Right atrium auricular region (tissue), 2 donors: ENCODE results near the gene RHOT1. TPM values are rescaled to one million over a fixed set of nuclear protein-coding genes. Genes with fewer than 3 reads are reported as not detected.
A peak's percentile ranks its signal among the peaks of the same experiment; 100 is the strongest.
"Not testable (repeated sequence)": the region's sequence is repeated elsewhere in the genome, so short reads cannot be mapped to it uniquely, and the experiment has no call there.

Experiments used
- DNase-seq: peaks from one replicate; pipeline ENCODE4 v3.0.0-alpha.2; 2019; ENCODE audit warnings: low spot score
- H3K27ac ChIP-seq, 2 donors: fragments of 200-600 bp; sonication (generic); 1 replicate in 1 of 2; 2 replicates in 1 of 2; pipeline ENCODE4 v1.5.1; 2016 to 2019
- H3K27me3 ChIP-seq, 2 donors: fragments of 200-600 bp; sonication (generic); one replicate each; pipeline versions ENCODE4 v1.5.1 to v1.6.0; 2017 to 2019
- H3K36me3 ChIP-seq: fragments of 200-600 bp; sonication (generic); one replicate; pipeline ENCODE4 v1.5.1; 2016
- H3K4me1 ChIP-seq, 2 donors: fragments of 200-600 bp; sonication (generic); one replicate each; pipeline versions ENCODE4 v1.5.1 to v1.6.0; 2017 to 2019
- H3K4me3 ChIP-seq, 2 donors: fragments of 200-600 bp; sonication (generic); 1 replicate in 1 of 2; 2 replicates in 1 of 2; pipeline ENCODE4 v1.5.1; 2017 to 2019; ENCODE audit warnings: mild to moderate bottlenecking in 1 of 2, moderate library complexity in 1 of 2
- H3K9me3 ChIP-seq, 2 donors: fragments of 200-600 bp; sonication (generic); one replicate each; pipeline ENCODE4 v1.5.1; 2019
- total RNA-seq, 2 donors: library from RNA; depleted of rRNA; stranded (reverse); fragments of >200 nt; gene quantifications; one replicate each; pipeline ENCODE4 v1.1.0, GENCODE V29; 2016
- TF ChIP-seq, protein P1 (sequence below), 2 donors: fragments of 200-600 bp; sonication (generic); IDR thresholded peaks; one replicate each; pipeline ENCODE4 v1.5.1; 2019; ENCODE audit warnings: antibody characterized with exemption in 2 of 2

The RHOT1 gene
- total RNA-seq, 2 donors from 2014 or later: 39.6 to 51.0 TPM

DNA sequence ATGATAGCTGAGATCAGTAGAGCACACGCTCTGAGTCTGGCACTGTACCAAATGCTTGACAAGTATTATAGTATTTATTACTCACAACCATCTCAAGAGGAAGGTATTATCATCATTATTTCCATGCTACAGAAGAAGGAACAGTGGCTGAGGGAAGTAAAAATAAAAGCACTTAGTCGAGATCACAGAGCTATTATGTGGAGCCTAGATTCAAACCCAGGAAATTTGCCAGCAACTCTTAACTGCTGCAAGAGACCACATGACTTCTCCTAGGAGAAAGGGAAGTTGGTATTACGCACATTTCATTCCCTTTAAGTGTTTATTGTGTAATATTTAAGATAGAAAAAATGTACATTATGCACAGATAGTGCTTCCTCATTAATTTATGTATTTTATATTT lies 1.0 kb upstream of the RHOT1 start:
- no peaks in the 10 kb centered on the region for H3K36me3 ChIP-seq
- peak overlapping the region; percentile 89 to 96 for H3K4me3 ChIP-seq
- H3K4me1 ChIP-seq: peaks cover 0 to 34% of the 10 kb centered on the region in 2 donors
- H3K9me3 ChIP-seq: no peaks in the 10 kb centered on the region
- no peaks in the 10 kb centered on the region for H3K27me3 ChIP-seq
- TF ChIP-seq, protein P1, sequence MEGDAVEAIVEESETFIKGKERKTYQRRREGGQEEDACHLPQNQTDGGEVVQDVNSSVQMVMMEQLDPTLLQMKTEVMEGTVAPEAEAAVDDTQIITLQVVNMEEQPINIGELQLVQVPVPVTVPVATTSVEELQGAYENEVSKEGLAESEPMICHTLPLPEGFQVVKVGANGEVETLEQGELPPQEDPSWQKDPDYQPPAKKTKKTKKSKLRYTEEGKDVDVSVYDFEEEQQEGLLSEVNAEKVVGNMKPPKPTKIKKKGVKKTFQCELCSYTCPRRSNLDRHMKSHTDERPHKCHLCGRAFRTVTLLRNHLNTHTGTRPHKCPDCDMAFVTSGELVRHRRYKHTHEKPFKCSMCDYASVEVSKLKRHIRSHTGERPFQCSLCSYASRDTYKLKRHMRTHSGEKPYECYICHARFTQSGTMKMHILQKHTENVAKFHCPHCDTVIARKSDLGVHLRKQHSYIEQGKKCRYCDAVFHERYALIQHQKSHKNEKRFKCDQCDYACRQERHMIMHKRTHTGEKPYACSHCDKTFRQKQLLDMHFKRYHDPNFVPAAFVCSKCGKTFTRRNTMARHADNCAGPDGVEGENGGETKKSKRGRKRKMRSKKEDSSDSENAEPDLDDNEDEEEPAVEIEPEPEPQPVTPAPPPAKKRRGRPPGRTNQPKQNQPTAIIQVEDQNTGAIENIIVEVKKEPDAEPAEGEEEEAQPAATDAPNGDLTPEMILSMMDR (IDR thresholded peaks at IDR 0.05): no peak
- H3K27ac ChIP-seq: peak overlapping the region; percentile 93 to 95
- DNase-seq: no peak

DNA sequence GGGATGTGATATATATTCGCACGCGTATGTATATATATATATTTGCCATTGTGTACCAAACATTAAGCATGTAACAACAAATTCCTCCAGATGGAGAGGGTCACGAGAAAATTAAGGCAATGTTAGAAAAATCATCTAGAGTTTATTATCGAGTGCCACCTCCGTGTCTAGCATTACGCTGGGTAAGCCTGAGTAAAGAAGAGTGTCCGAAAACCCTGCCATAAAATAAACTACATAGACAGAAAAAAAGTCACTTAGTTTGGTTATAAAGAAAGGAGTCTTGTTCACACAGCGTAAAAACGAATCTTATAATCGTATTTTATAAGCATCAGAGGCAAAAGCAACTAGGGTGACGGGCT lies 644 bp upstream of the RHOT1 start:
- Histone ChIP-seq H3K36me3 (no peaks in the 10 kb centered on the region), H3K9me3 (no peaks in the 10 kb centered on the region), H3K27ac (peak overlapping the region; percentile 93 to 95), H3K4me3 (peak overlapping the region; percentile 89 to 96), H3K4me1 (peaks cover 0 to 34% of the 10 kb centered on the region in 2 donors), H3K27me3 (no peaks in the 10 kb centered on the region)
- DNase-seq: no peak
- TF ChIP-seq, protein P1 (IDR thresholded peaks at IDR 0.05): no peak

DNA sequence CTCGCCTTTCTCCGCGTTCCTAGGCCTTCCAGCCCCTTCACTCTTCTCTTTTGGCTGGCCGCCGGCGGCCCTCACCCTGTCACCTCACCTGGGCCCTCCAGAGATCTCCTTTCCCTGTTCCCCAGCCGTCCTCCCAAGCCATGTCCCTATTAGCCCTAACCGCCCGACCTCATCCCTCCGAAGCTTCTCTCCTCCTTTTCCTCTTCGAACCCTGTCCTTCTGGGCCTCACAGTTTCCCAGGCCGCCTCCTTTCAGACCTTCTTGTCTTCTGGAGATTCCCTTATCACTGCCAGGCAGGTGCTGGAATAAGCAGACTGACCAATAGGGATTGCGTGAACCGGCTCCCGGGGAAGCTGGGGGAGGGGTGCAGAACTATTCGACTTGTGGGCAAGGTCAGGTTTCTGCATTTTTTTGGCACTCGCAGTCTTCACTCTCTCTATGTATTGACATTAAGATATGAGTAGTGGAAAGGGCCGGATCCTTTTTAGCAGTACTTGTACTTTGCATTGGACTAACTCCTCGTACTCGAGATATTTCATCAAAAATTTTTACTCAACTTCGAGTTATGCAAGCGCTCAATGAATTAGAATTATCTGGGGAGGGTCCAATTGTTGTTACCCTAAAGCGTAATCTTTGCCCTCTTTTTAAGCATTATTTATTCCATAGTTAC lies 690 bp downstream of the RHOT1 start:
- Histone ChIP-seq H3K4me3 (peak overlapping the region; percentile 89 to 96), H3K27me3 (no peaks in the 10 kb centered on the region), H3K27ac (peak overlapping the region; percentile 93 to 95), H3K36me3 (no peaks in the 10 kb centered on the region), H3K9me3 (no peaks in the 10 kb centered on the region), H3K4me1 (peaks cover 0 to 40% of the 10 kb centered on the region in 2 donors)
- TF ChIP-seq, protein P1 (IDR thresholded peaks at IDR 0.05): no peak
- DNase-seq: no peak

DNA sequence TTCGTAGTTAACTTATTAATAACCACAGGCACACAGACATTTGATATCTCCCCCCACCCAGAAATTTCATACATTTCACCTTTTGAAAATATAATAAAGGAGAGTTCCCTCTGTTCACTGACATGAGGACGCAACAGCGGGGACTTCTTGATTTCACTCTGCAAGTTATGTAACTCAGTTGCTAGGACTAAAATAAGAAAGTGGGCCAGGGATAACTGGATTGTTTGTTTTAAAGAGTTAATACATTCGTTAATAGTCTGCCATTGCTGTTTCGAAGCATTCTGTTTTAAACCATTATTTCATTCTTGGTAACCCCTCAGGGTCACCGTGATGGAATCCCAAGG lies 1.2 kb downstream of the RHOT1 start:
- no peak for DNase-seq
- no peaks in the 10 kb centered on the region for H3K9me3 ChIP-seq
- peak overlapping the region; percentile 93 to 95 for H3K27ac ChIP-seq
- TF ChIP-seq, protein P1 (IDR thresholded peaks at IDR 0.05): no peak
- peak overlapping the region; percentile 89 to 96 for H3K4me3 ChIP-seq
- H3K36me3 ChIP-seq: no peaks in the 10 kb centered on the region
- peaks cover 0 to 44% of the 10 kb centered on the region in 2 donors for H3K4me1 ChIP-seq
- no peaks in the 10 kb centered on the region for H3K27me3 ChIP-seq

DNA sequence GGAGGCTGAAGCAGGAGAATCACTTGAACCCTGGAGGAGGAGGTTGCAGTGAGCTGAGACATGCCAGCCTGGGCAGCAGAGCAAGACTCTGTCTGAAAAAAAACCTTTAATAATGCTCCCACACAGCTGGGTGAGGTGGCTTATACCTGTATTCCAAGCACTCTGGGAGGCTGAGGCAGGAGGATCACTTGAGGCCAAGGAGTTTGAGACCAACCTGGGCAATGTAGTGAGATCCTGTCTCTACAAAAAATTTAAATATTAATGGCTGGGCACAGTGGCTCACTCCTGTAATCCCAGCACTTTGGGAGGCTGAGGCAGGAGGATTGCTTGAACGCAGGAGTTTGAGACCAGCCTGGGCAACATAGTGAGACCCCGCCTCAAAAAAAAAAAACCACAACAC lies 2.1 kb downstream of the RHOT1 start:
- not testable (repeated sequence) for H3K27ac ChIP-seq, DNase-seq, H3K27me3 ChIP-seq, H3K36me3 ChIP-seq, H3K4me3 ChIP-seq, H3K9me3 ChIP-seq
- peaks cover 0 to 45% of the 10 kb centered on the region in 2 donors for H3K4me1 ChIP-seq

DNA sequence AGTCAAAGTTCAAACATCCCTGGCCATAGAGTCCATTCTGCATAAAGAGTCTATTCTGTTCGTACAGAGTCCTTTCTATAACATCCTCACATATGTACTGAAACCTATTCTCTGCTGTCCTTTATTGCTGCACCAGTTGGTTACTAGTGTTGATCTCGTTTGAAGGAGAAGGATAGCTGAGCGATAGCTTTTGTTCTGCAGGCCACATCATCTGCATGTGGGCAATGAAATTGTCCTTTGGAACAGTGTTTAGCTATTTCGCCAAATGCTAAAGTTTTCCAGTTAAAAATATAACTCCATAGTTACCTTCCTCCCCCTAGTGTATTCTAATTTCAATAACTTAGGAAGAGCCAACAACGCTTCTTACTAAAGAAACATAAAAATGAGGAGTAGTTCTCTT lies 6.0 kb downstream of the RHOT1 start:
- TF ChIP-seq, protein P1 (IDR thresholded peaks at IDR 0.05): no peak
- Histone ChIP-seq H3K4me1 (peaks cover 0 to 51% of the 10 kb centered on the region in 2 donors), H3K4me3 (no peak overlapping the region), H3K27ac (no peak overlapping the region), H3K9me3 (no peaks in the 10 kb centered on the region), H3K27me3 (no peaks in the 10 kb centered on the region), H3K36me3 (peaks cover 6% of the 10 kb centered on the region)
- DNase-seq: no peak
